Measurements from ENCODE around the gene GNB1L.

The GNB1L gene

GRCh38 chr22:19765477-19766239 is 89.0 kb downstream of the GNB1L start:
- DNase-seq (ENCODE audit: low read depth in 4 of 4, low spot score in 1 of 4), result no peak

GRCh38 chr22:19764636-19765476 is 89.8 kb downstream of the GNB1L start:
- no peak for DNase-seq (ENCODE audit: low read depth in 4 of 4, low spot score in 1 of 4)

GRCh38 chr22:19764299-19764593 is 90.4 kb downstream of the GNB1L start:
- DNase-seq (ENCODE audit: low read depth in 4 of 4, low spot score in 1 of 4), result no peak

GRCh38 chr22:19763458-19764298 is 91.0 kb downstream of the GNB1L start:
- no peak for DNase-seq (ENCODE audit: low read depth in 4 of 4, low spot score in 1 of 4)

- DNase-seq (ENCODE audit: low read depth in 4 of 4, low spot score in 1 of 4), result no peak
Measured at GRCh38 chr22:19762568-19763457, 91.9 kb downstream of the GNB1L start.

GRCh38 chr22:19761725-19762567 is 92.7 kb downstream of the GNB1L start:
- no peak for DNase-seq (ENCODE audit: low read depth in 4 of 4, low spot score in 1 of 4)

- DNase-seq (ENCODE audit: low read depth in 4 of 4, low spot score in 1 of 4), result no peak
Measured at GRCh38 chr22:19760951-19761724, 93.5 kb downstream of the GNB1L start.

- no peak for DNase-seq (ENCODE audit: low read depth in 4 of 4, low spot score in 1 of 4)
Measured at GRCh38 chr22:19760058-19760950, 94.4 kb downstream of the GNB1L start, which contains the start of gene TBX1. Gene TBX1, plus strand, starts transcription at chr22:19760778. Its CDS starts 66 bp downstream, at chr22:19760844.

- DNase-seq (ENCODE audit: low read depth in 4 of 4, low spot score in 1 of 4), result no peak
Measured at GRCh38 chr22:19759427-19760057, 95.1 kb downstream of the GNB1L start.

GRCh38 chr22:19758896-19759426 is 95.7 kb downstream of the GNB1L start:
- DNase-seq (ENCODE audit: low read depth in 4 of 4, low spot score in 1 of 4), result no peak

- DNase-seq (ENCODE audit: low read depth in 4 of 4, low spot score in 1 of 4), result no peak
Measured at GRCh38 chr22:19757985-19758895, 96.4 kb downstream of the GNB1L start.

GRCh38 chr22:19757140-19757984 is 97.3 kb downstream of the GNB1L start:
- DNase-seq (ENCODE audit: low read depth in 4 of 4, low spot score in 1 of 4), result no peak

GRCh38 chr22:19756288-19757128 is 98.2 kb downstream of the GNB1L start:
- DNase-seq (ENCODE audit: low read depth in 4 of 4, low spot score in 1 of 4), result peak; percentile 26 to 56 (median 40)

- DNase-seq (ENCODE audit: low read depth in 4 of 4, low spot score in 1 of 4), result no peak
Measured at GRCh38 chr22:19755722-19756287, 98.9 kb downstream of the GNB1L start.

Data from stimulated activated CD4-positive, alpha-beta T cell treated with anti-CD3 and anti-CD28 coated beads, Interleukin-1b, Interleukin-23, amount 100 ng/mL, for 24 hours (primary cell).